Left ventricle myocardium inferior (tissue), 1 donor: ENCODE results near the gene SLC5A4. TPM values are rescaled to one million over a fixed set of nuclear protein-coding genes. Genes with fewer than 3 reads are reported as not detected.
"Not testable (repeated sequence)": the region's sequence is repeated elsewhere in the genome, so short reads cannot be mapped to it uniquely, and the experiment has no call there.

Experiments
- DNase-seq: peaks from one replicate; pipeline ENCODE4 v3.0.0-alpha.2; 2020
- H3K27ac ChIP-seq: fragments of 200-600 bp; replicated peaks from 2 replicates; pipeline ENCODE4 v1.8.0; 2021
- H3K27me3 ChIP-seq: fragments of 200-600 bp; 2 replicates; pipeline ENCODE4 v1.8.0; 2021; ENCODE audit warnings: low read depth
- H3K36me3 ChIP-seq: fragments of 200-600 bp; 2 replicates; pipeline ENCODE4 v1.8.0; 2021
- H3K4me1 ChIP-seq: fragments of 200-600 bp; 2 replicates; pipeline ENCODE4 v1.8.0; 2021
- H3K4me3 ChIP-seq: fragments of 200-600 bp; 2 replicates; pipeline ENCODE4 v1.8.0; 2021; ENCODE audit warnings: mild to moderate bottlenecking, moderate library complexity
- H3K9me3 ChIP-seq: fragments of 200-600 bp; replicated peaks from 2 replicates; pipeline ENCODE4 v1.8.0; 2021
- CTCF ChIP-seq: fragments of 200-600 bp; IDR thresholded peaks from 2 replicates; pipeline ENCODE4 v1.8.0; 2021; ENCODE audit warnings: antibody characterized with exemption, mild to moderate bottlenecking, borderline replicate concordance
- intact Hi-C: fragments of 100-400 bp; cut with micrococcal nuclease; formaldehyde crosslinking; loops from one replicate; pipeline ENCODE4 v1.11.0; 2022
- total RNA-seq: library from RNA; stranded (reverse); fragmentation: NEBNext Ultra II Directional; extraction: Animal tissue kit (Norgen Biotek cat#: 25700); gene quantifications from one replicate; pipeline ENCODE4 v1.2.1, GENCODE V29; 2021
- donor health status: DM: no; HTN: yes; CAD: no; lungs with severe emphysema.

SLC5A4 gene
- total RNA-seq, 1 donor from 2014 or later = 0.27 TPM

- no peak for TF ChIP-seq CTCF
- peaks cover 7% of the 10 kb centered on the region for H3K4me1 ChIP-seq
- no peaks in the 10 kb centered on the region for H3K27me3 ChIP-seq
- H3K9me3 ChIP-seq = no peaks in the 10 kb centered on the region
- no peaks in the 10 kb centered on the region for H3K36me3 ChIP-seq
- no peak overlapping the region for H3K27ac ChIP-seq
- no peak for DNase-seq
- no peak overlapping the region for H3K4me3 ChIP-seq
- intact Hi-C loops = no loop called here
Observed at GRCh38 chr22:32270641-32271369, 15.7 kb upstream of the SLC5A4 start.

GRCh38 chr22:32269316-32269715 lies 14.2 kb upstream of the SLC5A4 start:
- Histone ChIP-seq H3K4me1 (peaks cover 8% of the 10 kb centered on the region), H3K9me3 (no peaks in the 10 kb centered on the region), H3K27me3 (no peaks in the 10 kb centered on the region), H3K27ac (no peak overlapping the region), H3K4me3 (no peak overlapping the region), H3K36me3 (no peaks in the 10 kb centered on the region)
- intact Hi-C loops = loop anchor here (5.0 to 10.0 kb wide), 2 partner anchors 167 to 295 kb away; no protein-coding TSS in a partner anchor
- no peak for DNase-seq
- no peak for TF ChIP-seq CTCF

- H3K27me3 ChIP-seq = peaks cover under 1% of the 10 kb centered on the region
- H3K4me1 ChIP-seq = peaks cover 8% of the 10 kb centered on the region
- H3K4me3 ChIP-seq = no peak overlapping the region
- intact Hi-C loops = loop anchor here (5.0 to 10.0 kb wide), 2 partner anchors 165 to 292 kb away; no protein-coding TSS in a partner anchor
- TF ChIP-seq CTCF = no peak
- DNase-seq = no peak
- H3K36me3 ChIP-seq = no peaks in the 10 kb centered on the region
- H3K27ac ChIP-seq = no peak overlapping the region
- H3K9me3 ChIP-seq = no peaks in the 10 kb centered on the region
Observed at GRCh38 chr22:32267011-32267410, 11.9 kb upstream of the SLC5A4 start.

GRCh38 chr22:32265882-32266767 lies 11.0 kb upstream of the SLC5A4 start:
- Histone ChIP-seq H3K36me3 (no peaks in the 10 kb centered on the region), H3K27me3 (peaks cover 9% of the 10 kb centered on the region), H3K27ac (no peak overlapping the region), H3K4me1 (peaks cover 8% of the 10 kb centered on the region), H3K9me3 (no peaks in the 10 kb centered on the region), H3K4me3 (peak overlapping the region; percentile 42)
- TF ChIP-seq CTCF = peak; percentile 91
- intact Hi-C loops = loop anchor here (5.0 to 10.0 kb wide), 2 partner anchors 164 to 291 kb away; no protein-coding TSS in a partner anchor
- peak; percentile 53 for DNase-seq

GRCh38 chr22:32263678-32264077 lies 8.5 kb upstream of the SLC5A4 start:
- H3K9me3 ChIP-seq, H3K36me3 ChIP-seq, H3K4me1 ChIP-seq, H3K27ac ChIP-seq, DNase-seq, H3K4me3 ChIP-seq: not testable (repeated sequence)
- intact Hi-C loops = loop anchor here (10.0 kb wide), 1 partner anchor 289 kb away; no protein-coding TSS in a partner anchor
- H3K27me3 ChIP-seq = peaks cover 23% of the 10 kb centered on the region
